DND-41 (cell line): Measurements from ENCODE around the gene MAPKAPK3.
A peak's percentile ranks its signal among the peaks of the same experiment; 100 is the strongest.

Source experiments
- ATAC-seq: fragments of 200-7000 bp; cut with Tn5 transposase; 3 replicates; pipeline ENCODE4 v1.9.1; 2021; ENCODE audit warnings: low read depth; ENCODE audit not compliant: insufficient read depth
- DNase-seq: peaks from one replicate; pipeline ENCODE4 v3.0.0-alpha.2; 2020
- H2AFZ ChIP-seq: 2 replicates; pipeline ENCODE4 v1.6.0; 2012; ENCODE audit warnings: low read depth, low read length
- H3K27ac ChIP-seq: 2 replicates; pipeline ENCODE4 v1.5.1; 2012; ENCODE audit warnings: low read length, inconsistent platforms
- H3K27me3 ChIP-seq: fragments of 200-600 bp; sonication (generic); 2 replicates; pipeline ENCODE4 v1.6.0; 2012; ENCODE audit warnings: low read length, mild to moderate bottlenecking, inconsistent platforms; ENCODE audit not compliant: insufficient read depth, poor library complexity
- H3K36me3 ChIP-seq: 2 replicates; pipeline ENCODE4 v1.5.1; 2012; ENCODE audit warnings: low read length, inconsistent platforms; ENCODE audit not compliant: insufficient read depth
- H3K4me1 ChIP-seq: 2 replicates; pipeline ENCODE4 v1.5.1; 2012; ENCODE audit warnings: mild to moderate bottlenecking, low read length; ENCODE audit not compliant: insufficient read depth
- H3K4me2 ChIP-seq: 2 replicates; pipeline ENCODE4 v1.6.0; 2012; ENCODE audit warnings: mild to moderate bottlenecking, moderate library complexity, low read length, inconsistent platforms; ENCODE audit not compliant: insufficient read depth
- H3K4me3 ChIP-seq, 2 experiments: fragments of 200-600 bp in 1 of 2; shearing (Covaris generic) in 1 of 2; 2 replicates each; pipeline ENCODE4 v1.5.1; 2012 to 2016; ENCODE audit warnings: inconsistent platforms in 2 of 2, low read length in 2 of 2, mild to moderate bottlenecking in 2 of 2, low read depth in 1 of 2, moderate library complexity in 1 of 2
- H3K79me2 ChIP-seq: 2 replicates; pipeline ENCODE4 v1.6.0; 2012; ENCODE audit warnings: low read length, inconsistent platforms; ENCODE audit not compliant: insufficient read depth
- H3K9ac ChIP-seq: 2 replicates; pipeline ENCODE4 v1.6.0; 2012; ENCODE audit warnings: low read depth, mild to moderate bottlenecking, inconsistent platforms, low read length, moderate library complexity
- H3K9me3 ChIP-seq: 2 replicates; pipeline ENCODE4 v1.5.1; 2012; ENCODE audit warnings: low read length, moderate library complexity, mild to moderate bottlenecking, inconsistent platforms; ENCODE audit not compliant: insufficient read depth, severe bottlenecking
- H4K20me1 ChIP-seq: 2 replicates; pipeline ENCODE4 v1.6.0; 2012; ENCODE audit warnings: low read length; ENCODE audit not compliant: insufficient read depth
- EZH2 ChIP-seq: IDR thresholded peaks from 3 replicates; pipeline ENCODE4 v1.6.1; 2012; ENCODE audit warnings: borderline replicate concordance, low read depth, mild to moderate bottlenecking, moderate library complexity, low read length, inconsistent platforms; ENCODE audit not compliant: severe bottlenecking
- TF ChIP-seq, protein P1 (sequence below): IDR thresholded peaks from 2 replicates; pipeline ENCODE4 v1.5.1; 2012; ENCODE audit warnings: borderline replicate concordance, low read length, moderate library complexity, mild to moderate bottlenecking; ENCODE audit not compliant: poor library complexity, severe bottlenecking; ENCODE audit errors: extremely low read depth

MAPKAPK3 gene

DNA sequence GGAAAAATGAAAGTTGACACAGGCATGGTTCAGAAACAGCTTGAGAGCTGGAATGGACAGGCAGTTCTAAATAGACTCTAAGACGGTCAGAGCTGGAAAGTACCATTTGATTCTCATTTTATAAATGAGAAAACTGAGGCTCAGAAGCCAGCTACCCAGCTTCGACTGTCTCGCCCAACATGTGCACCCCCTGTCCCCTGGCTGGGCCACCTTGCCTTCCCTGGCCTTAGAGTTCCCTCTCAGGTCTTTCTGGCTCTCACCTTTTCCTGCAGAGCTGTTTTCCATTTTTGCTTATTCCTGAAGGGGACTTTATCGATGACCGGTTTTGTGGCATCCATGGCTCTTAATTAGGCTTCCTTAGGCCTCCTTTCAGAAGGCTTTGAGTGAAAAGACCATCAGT lies 40.5 kb downstream of the MAPKAPK3 start:
- DNase-seq (peak; percentile 2), ATAC-seq (no peak)
- no peak overlapping the region for H3K4me3 ChIP-seq
- no peak overlapping the region for H3K9ac ChIP-seq
- no peak overlapping the region for H2AFZ ChIP-seq
- H3K79me2 ChIP-seq, result no peaks in the 10 kb centered on the region
- H3K4me1 ChIP-seq, result no peaks in the 10 kb centered on the region
- H3K4me2 ChIP-seq, result no peak overlapping the region
- no peaks in the 10 kb centered on the region for H3K27me3 ChIP-seq
- no peak overlapping the region for H3K27ac ChIP-seq
- H3K9me3 ChIP-seq, result no peaks in the 10 kb centered on the region
- no peaks in the 10 kb centered on the region for H3K36me3 ChIP-seq
- TF ChIP-seq, protein P1, sequence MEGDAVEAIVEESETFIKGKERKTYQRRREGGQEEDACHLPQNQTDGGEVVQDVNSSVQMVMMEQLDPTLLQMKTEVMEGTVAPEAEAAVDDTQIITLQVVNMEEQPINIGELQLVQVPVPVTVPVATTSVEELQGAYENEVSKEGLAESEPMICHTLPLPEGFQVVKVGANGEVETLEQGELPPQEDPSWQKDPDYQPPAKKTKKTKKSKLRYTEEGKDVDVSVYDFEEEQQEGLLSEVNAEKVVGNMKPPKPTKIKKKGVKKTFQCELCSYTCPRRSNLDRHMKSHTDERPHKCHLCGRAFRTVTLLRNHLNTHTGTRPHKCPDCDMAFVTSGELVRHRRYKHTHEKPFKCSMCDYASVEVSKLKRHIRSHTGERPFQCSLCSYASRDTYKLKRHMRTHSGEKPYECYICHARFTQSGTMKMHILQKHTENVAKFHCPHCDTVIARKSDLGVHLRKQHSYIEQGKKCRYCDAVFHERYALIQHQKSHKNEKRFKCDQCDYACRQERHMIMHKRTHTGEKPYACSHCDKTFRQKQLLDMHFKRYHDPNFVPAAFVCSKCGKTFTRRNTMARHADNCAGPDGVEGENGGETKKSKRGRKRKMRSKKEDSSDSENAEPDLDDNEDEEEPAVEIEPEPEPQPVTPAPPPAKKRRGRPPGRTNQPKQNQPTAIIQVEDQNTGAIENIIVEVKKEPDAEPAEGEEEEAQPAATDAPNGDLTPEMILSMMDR, result no peak
- no peak for TF ChIP-seq EZH2
- H4K20me1 ChIP-seq, result peaks cover 8% of the 10 kb centered on the region; the same call in 1 of the 2 replicates

DNA sequence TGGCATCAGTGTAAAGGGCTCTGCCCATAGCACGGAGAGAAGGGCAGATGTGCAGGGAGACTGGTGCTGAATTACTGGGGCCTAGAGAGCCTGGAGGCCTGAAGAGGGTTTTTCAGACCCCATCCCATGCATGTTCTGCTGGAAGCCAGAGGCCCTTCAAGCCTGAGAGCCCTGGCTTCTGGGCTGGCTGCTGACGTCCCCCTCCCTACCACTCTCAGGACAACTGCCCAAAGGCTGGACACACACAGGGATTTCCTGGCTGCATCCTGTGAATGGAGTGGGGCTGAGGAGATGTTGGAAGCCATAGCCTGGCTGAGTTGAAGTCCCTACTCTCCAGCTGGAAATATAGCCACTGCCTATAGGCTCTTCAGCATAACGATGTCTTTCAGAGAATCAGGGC lies 40.9 kb downstream of the MAPKAPK3 start:
- H2AFZ ChIP-seq, result no peak overlapping the region
- DNase-seq (peak; percentile 3), ATAC-seq (no peak)
- no peak overlapping the region for H3K27ac ChIP-seq
- no peaks in the 10 kb centered on the region for H3K79me2 ChIP-seq
- TF ChIP-seq, protein P1, result no peak
- no peak for TF ChIP-seq EZH2
- no peaks in the 10 kb centered on the region for H3K4me1 ChIP-seq
- peaks cover 4% of the 10 kb centered on the region; the same call in 1 of the 2 replicates for H4K20me1 ChIP-seq
- no peaks in the 10 kb centered on the region for H3K9me3 ChIP-seq
- H3K4me2 ChIP-seq, result no peak overlapping the region
- no peak overlapping the region for H3K4me3 ChIP-seq
- no peaks in the 10 kb centered on the region for H3K36me3 ChIP-seq
- H3K27me3 ChIP-seq, result no peaks in the 10 kb centered on the region
- no peak overlapping the region for H3K9ac ChIP-seq

DNA sequence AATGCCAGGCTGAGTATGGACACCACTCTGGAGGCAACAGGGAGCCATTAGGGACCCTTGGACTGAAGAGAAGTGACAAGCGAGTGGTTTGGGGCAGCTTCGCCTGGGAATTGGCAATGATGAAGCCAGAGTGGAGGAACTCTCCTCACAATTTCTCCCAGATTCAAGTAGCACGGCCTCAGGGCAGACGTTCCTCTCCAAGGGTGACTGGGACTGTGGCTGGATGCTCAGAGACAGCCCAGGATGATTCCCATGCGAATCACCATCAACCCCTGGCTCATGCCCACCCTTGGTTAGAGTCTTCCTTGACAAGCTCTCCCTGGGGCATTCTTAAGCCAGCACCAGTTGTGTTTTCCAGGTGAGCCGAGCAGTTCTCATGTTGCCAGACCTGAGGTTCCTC lies 41.5 kb downstream of the MAPKAPK3 start:
- Histone ChIP-seq H3K9ac (no peak overlapping the region), H3K9me3 (no peaks in the 10 kb centered on the region), H3K4me3 (no peak overlapping the region), H3K4me2 (no peak overlapping the region), H4K20me1 (0 out of 2 replicates have a peak, but pooled peaks cover 3% of the 10 kb centered on the region), H3K36me3 (no peaks in the 10 kb centered on the region), H3K27me3 (no peaks in the 10 kb centered on the region), H2AFZ (no peak overlapping the region), H3K27ac (no peak overlapping the region), H3K4me1 (no peaks in the 10 kb centered on the region), H3K79me2 (no peaks in the 10 kb centered on the region)
- TF ChIP-seq, protein P1, result no peak
- TF ChIP-seq EZH2, result no peak
- ATAC-seq, result no peak
- DNase-seq, result no peak

DNA sequence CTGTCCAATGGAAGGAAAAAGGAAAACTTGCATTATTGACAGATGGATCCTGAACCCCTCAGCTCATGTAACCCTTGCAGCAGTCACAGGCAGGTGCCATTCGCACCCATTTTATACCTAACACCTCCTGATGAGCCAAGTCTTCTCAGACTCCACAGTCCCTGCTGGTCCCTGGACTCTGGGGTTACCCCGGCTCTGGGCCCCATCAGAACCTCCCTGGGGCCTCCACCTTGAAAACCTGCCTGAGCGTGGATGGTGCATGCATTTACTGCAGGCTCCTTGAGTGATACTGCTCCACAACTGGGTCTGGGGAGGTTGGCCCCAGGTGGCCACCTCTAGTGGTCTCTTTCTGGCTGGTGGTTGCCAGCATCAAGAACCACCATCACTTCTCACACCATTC lies 41.9 kb downstream of the MAPKAPK3 start:
- peak; percentile 3 for DNase-seq

More for the DNA sequence above, 41.9 kb downstream of the MAPKAPK3 start:
- TF ChIP-seq, protein P1, result no peak
- TF ChIP-seq EZH2, result no peak
- Histone ChIP-seq H3K27me3 (no peaks in the 10 kb centered on the region), H3K36me3 (no peaks in the 10 kb centered on the region), H3K4me2 (no peak overlapping the region), H3K9ac (no peak overlapping the region), H3K9me3 (no peaks in the 10 kb centered on the region), H3K4me1 (no peaks in the 10 kb centered on the region), H3K4me3 (no peak overlapping the region), H2AFZ (no peak overlapping the region), H3K27ac (no peak overlapping the region), H4K20me1 (0 out of 2 replicates have a peak, but pooled peaks cover 3% of the 10 kb centered on the region), H3K79me2 (no peaks in the 10 kb centered on the region)
- no peak for ATAC-seq
